Stimulated activated CD8-positive, alpha-beta memory T cell treated with anti-CD3 and anti-CD28 coated beads, Interleukin-4, amount 100 ng/mL, for 4 hours (primary cell): ENCODE results near the gene AMOTL2.

Source experiments
- DNase-seq, 2 donors: peaks; one replicate each; pipeline ENCODE4 v3.0.0-alpha.2; 2020; ENCODE audit warnings: low read depth in 2 of 2, low spot score in 1 of 2

The AMOTL2 gene

GRCh38 chr3:134336587-134336986 is 37.7 kb downstream of the AMOTL2 start:
- DNase-seq, result no peak

- no peak for DNase-seq
These were observed 39.4 kb downstream of the AMOTL2 start for GRCh38 chr3:134334901-134335280.

- DNase-seq, result no peak
These were observed 39.9 kb downstream of the AMOTL2 start for GRCh38 chr3:134334231-134334900.

- DNase-seq, result no peak
These were observed 40.6 kb downstream of the AMOTL2 start for GRCh38 chr3:134333522-134334181.

GRCh38 chr3:134332344-134332743 is 41.9 kb downstream of the AMOTL2 start:
- no peak for DNase-seq

GRCh38 chr3:134331811-134332199 is 42.4 kb downstream of the AMOTL2 start:
- no peak for DNase-seq

GRCh38 chr3:134330883-134331810 is 43.1 kb downstream of the AMOTL2 start:
- DNase-seq, result no peak

- no peak for DNase-seq
These were observed 45.4 kb downstream of the AMOTL2 start for GRCh38 chr3:134328846-134329245.

- DNase-seq, result no peak
These were observed 46.1 kb downstream of the AMOTL2 start for GRCh38 chr3:134328147-134328591.

- DNase-seq, result no peak
These were observed 46.7 kb downstream of the AMOTL2 start for GRCh38 chr3:134327594-134327975.

GRCh38 chr3:134326760-134327593 is 47.3 kb downstream of the AMOTL2 start:
- no peak for DNase-seq

- DNase-seq, result no peak
These were observed 48.1 kb downstream of the AMOTL2 start for GRCh38 chr3:134326126-134326525.

GRCh38 chr3:134325706-134326105 is 48.5 kb downstream of the AMOTL2 start:
- DNase-seq, result no peak

- no peak for DNase-seq
These were observed 49.1 kb downstream of the AMOTL2 start for GRCh38 chr3:134325061-134325705.

GRCh38 chr3:134323966-134324962 is 50.0 kb downstream of the AMOTL2 start:
- no peak for DNase-seq

- no peak for DNase-seq
These were observed 52.0 kb downstream of the AMOTL2 start for GRCh38 chr3:134322286-134322685.

GRCh38 chr3:134320749-134321148 is 53.5 kb downstream of the AMOTL2 start:
- DNase-seq, result no peak

GRCh38 chr3:134319931-134320330 is 54.3 kb downstream of the AMOTL2 start:
- DNase-seq, result no peak

GRCh38 chr3:134318166-134318565 is 56.1 kb downstream of the AMOTL2 start:
- no peak for DNase-seq
